ENCODE data around the gene PI4KA. TPM values are rescaled to one million over a fixed set of nuclear protein-coding genes. Genes with fewer than 3 reads are reported as not detected.
"Not testable (repeated sequence)": the region's sequence is repeated elsewhere in the genome, so short reads cannot be mapped to it uniquely, and the experiment has no call there.

Gene PI4KA
- total RNA-seq, 2 experiments from 2014 or later, result 46.9 to 95.7 TPM

DNA sequence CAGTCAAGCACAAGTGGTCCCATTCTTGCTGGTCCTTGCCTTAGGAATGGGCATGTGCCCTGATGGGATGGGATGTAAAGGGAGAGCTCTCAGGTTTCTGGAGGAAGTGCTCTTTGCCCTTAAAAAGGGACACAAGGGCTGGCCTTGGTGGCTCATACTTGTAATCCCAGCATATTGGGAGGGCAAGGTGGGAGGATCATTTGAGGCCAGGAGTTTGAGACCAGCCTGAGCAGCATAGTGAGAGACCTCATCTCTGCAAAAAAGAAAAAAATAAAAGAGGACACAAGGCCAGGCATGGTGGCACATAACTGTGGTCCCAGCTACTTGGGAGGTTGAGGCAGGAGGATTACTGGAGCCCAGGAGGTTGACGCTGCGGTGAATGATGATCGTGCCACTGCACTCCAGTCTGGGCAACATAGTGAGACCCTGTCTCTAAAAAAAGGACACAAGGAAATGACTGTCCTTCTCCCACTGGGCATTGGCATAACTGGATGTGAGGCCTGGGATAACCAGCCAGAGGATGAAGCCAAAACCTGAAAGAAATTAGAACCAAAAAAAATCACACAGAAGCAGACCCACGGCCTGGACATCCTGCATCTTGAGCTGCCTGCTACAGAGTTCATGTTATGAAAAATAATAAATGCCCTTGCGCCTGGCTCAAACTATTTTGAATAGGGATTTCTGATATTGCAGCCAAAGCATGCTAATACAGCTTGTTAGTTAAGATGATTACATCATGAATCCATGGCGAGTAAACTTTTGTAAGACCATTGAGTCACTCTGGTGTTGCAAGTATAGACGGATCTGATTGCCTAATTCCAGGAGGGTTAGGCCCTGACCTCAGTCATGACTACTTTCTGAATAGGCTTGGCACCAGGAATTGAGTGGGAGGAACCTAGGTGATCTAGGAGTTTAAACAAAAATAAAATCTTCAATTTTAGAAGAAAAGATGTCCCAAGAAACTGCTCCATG lies 45.7 kb upstream of the PI4KA start:
- no TSS peak for BruUV-seq (replicated peaks)
- H3K4me1 ChIP-seq (ENCODE audit: insufficient read depth, low read length, poor library complexity, severe bottlenecking), result no peaks in the 10 kb centered on the region
- CTCF ChIA-PET (ENCODE audit: unreplicated experiment), result interaction anchor here (1.0 kb wide), 1 partner anchor 15 kb away, joined by 3 read pairs; no protein-coding TSS in a partner anchor
- DNase-seq (ENCODE audit: low spot score), result no peak
- POLR2A ChIA-PET, result no interaction called here
- no peaks in the 10 kb centered on the region for H3K36me3 ChIP-seq (ENCODE audit: insufficient read depth, low read length)
- intact Hi-C loops (cut with micrococcal nuclease; ENCODE audit: unreplicated experiment), result no loop called here
- no peak overlapping the region for H3K4me3 ChIP-seq (ENCODE audit: low read depth, low read length, poor library complexity, severe bottlenecking)
- no peaks in the 10 kb centered on the region for H3K9me3 ChIP-seq (ENCODE audit: low read length)
- H3K9me2 ChIP-seq (ENCODE audit: insufficient read depth, low read length), result no peaks in the 10 kb centered on the region
- H3K27ac ChIP-seq (ENCODE audit: low read depth, low read length, poor library complexity, severe bottlenecking), result no peak overlapping the region
- no peak overlapping the region for H2AFZ ChIP-seq (ENCODE audit: low read length)
- no peak overlapping the region for H3K4me2 ChIP-seq (ENCODE audit: low read length)
- H3K79me2 ChIP-seq (ENCODE audit: insufficient read depth, low read depth, low read length), result no peaks in the 10 kb centered on the region
- TF ChIP-seq, protein P1, sequence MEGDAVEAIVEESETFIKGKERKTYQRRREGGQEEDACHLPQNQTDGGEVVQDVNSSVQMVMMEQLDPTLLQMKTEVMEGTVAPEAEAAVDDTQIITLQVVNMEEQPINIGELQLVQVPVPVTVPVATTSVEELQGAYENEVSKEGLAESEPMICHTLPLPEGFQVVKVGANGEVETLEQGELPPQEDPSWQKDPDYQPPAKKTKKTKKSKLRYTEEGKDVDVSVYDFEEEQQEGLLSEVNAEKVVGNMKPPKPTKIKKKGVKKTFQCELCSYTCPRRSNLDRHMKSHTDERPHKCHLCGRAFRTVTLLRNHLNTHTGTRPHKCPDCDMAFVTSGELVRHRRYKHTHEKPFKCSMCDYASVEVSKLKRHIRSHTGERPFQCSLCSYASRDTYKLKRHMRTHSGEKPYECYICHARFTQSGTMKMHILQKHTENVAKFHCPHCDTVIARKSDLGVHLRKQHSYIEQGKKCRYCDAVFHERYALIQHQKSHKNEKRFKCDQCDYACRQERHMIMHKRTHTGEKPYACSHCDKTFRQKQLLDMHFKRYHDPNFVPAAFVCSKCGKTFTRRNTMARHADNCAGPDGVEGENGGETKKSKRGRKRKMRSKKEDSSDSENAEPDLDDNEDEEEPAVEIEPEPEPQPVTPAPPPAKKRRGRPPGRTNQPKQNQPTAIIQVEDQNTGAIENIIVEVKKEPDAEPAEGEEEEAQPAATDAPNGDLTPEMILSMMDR (conservative IDR thresholded peaks at IDR 0.05; ENCODE audit: low read length), result no peak
- TF ChIP-seq EZH2phosphoT487 (IDR thresholded peaks at IDR 0.05; ENCODE audit: borderline replicate concordance, low read depth, low read length), result no peak
- H4K20me1 ChIP-seq (ENCODE audit: insufficient read depth, low read length), result no peaks in the 10 kb centered on the region; the same call in 1 of the 2 replicates

DNA sequence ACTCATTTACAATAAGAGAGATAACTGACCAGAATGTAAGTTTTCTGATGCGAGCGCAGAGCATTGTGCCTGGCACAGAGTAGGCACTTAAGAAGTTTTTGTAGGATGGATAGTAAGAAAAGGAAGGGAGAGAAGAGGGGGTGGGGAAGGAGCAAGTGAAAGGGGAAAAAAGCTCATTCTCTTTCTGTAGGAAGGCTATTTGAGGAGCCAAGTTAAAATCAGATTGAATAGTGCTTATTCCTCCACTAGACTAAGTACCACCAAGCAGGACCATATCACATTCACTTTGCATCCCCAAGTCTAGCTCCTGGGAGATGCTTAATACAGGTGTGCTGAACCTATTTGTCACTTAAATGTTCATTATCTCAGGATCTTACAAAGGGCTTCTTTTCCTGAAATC lies 44.5 kb upstream of the PI4KA start:
- no peak overlapping the region for H3K27ac ChIP-seq (ENCODE audit: low read depth, low read length, poor library complexity, severe bottlenecking)
- DNase-seq (ENCODE audit: low spot score), result no peak
- H3K9me3 ChIP-seq (ENCODE audit: low read length), result no peaks in the 10 kb centered on the region
- ChIA-PET CTCF (ENCODE audit: unreplicated experiment) (no interaction called here), POLR2A (no interaction called here)
- no peak for TF ChIP-seq EZH2phosphoT487 (IDR thresholded peaks at IDR 0.05; ENCODE audit: borderline replicate concordance, low read depth, low read length)
- TF ChIP-seq, protein P1 (conservative IDR thresholded peaks at IDR 0.05; ENCODE audit: low read length), result no peak
- H3K4me2 ChIP-seq (ENCODE audit: low read length), result no peak overlapping the region
- H3K9me2 ChIP-seq (ENCODE audit: insufficient read depth, low read length), result no peaks in the 10 kb centered on the region
- H3K4me3 ChIP-seq (ENCODE audit: low read depth, low read length, poor library complexity, severe bottlenecking), result no peak overlapping the region
- no peak overlapping the region for H2AFZ ChIP-seq (ENCODE audit: low read length)
- intact Hi-C loops (cut with micrococcal nuclease; ENCODE audit: unreplicated experiment), result no loop called here
- no peaks in the 10 kb centered on the region for H3K36me3 ChIP-seq (ENCODE audit: insufficient read depth, low read length)
- H3K79me2 ChIP-seq (ENCODE audit: insufficient read depth, low read depth, low read length), result no peaks in the 10 kb centered on the region
- BruUV-seq (replicated peaks), result no TSS peak
- H4K20me1 ChIP-seq (ENCODE audit: insufficient read depth, low read length), result no peaks in the 10 kb centered on the region; the same call in 1 of the 2 replicates
- H3K4me1 ChIP-seq (ENCODE audit: insufficient read depth, low read length, poor library complexity, severe bottlenecking), result no peaks in the 10 kb centered on the region

DNA sequence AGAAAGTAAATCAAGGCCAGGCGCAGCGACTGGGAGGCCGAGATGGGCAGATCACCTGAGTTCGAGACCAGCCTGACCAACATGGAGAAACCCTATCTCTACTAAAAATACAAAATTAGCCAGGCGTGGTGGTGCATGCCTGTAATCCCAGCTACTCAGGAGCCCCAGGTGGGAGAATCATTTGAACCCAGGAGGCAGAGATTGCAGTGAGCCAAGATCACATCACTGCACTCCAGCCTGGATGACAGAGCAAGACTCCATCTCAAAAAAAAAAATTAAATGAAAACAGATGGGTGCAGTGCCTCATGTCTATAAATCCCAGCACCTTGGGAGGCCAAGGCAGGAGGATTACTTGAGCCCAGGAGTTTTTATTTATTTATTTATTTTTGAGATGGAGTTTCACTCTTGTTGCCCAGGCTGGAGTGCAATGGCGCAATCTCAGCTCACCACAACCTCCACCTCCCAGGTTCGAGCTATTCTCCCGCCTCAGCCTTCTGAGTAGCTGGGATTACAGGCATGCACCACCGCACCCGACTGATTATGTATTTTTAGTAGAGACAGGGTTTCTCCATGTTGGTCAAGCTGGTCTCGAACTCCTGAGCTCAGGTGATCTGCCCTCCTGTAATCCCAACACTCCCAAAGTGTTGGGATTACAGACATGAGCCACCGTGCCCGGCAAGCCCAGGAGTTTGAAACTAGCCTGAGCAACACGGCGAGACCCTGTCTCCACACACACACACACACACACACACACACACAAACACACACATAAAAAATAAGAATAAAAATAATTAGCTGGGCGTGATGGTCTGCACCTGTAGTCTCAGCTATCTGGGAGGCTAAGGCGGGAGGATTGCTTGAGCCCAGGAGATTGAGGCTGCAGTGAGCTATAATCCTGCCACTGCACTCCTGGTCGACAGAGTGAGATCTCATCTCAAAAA lies 42.8 kb upstream of the PI4KA start:
- CTCF ChIA-PET (ENCODE audit: unreplicated experiment); H3K27ac ChIP-seq (ENCODE audit: low read depth, low read length, poor library complexity, severe bottlenecking); H3K9me3 ChIP-seq (ENCODE audit: low read length): not testable (repeated sequence)

More for the DNA sequence above, 42.8 kb upstream of the PI4KA start:
- intact Hi-C loops (cut with micrococcal nuclease; ENCODE audit: unreplicated experiment); H2AFZ ChIP-seq (ENCODE audit: low read length); BruUV-seq (replicated peaks); H3K79me2 ChIP-seq (ENCODE audit: insufficient read depth, low read depth, low read length); H3K4me3 ChIP-seq (ENCODE audit: low read depth, low read length, poor library complexity, severe bottlenecking); H3K4me2 ChIP-seq (ENCODE audit: low read length); DNase-seq (ENCODE audit: low spot score); H3K36me3 ChIP-seq (ENCODE audit: insufficient read depth, low read length); H3K4me1 ChIP-seq (ENCODE audit: insufficient read depth, low read length, poor library complexity, severe bottlenecking); H3K9me2 ChIP-seq (ENCODE audit: insufficient read depth, low read length); H4K20me1 ChIP-seq (ENCODE audit: insufficient read depth, low read length): not testable (repeated sequence)
- POLR2A ChIA-PET, result interaction anchor here (1.0 to 1.1 kb wide), 2 partner anchors 11 to 36 kb away, joined by 4 to 5 read pairs; no protein-coding TSS in a partner anchor

All from OCI-LY7 (cell line).